Measurements from ENCODE around the gene SP110. TPM values are rescaled to one million over a fixed set of nuclear protein-coding genes. Genes with fewer than 3 reads are reported as not detected.

Gene SP110
- total RNA-seq, 2 donors from 2014 or later, result 0.49 to 1.2 TPM

DNA sequence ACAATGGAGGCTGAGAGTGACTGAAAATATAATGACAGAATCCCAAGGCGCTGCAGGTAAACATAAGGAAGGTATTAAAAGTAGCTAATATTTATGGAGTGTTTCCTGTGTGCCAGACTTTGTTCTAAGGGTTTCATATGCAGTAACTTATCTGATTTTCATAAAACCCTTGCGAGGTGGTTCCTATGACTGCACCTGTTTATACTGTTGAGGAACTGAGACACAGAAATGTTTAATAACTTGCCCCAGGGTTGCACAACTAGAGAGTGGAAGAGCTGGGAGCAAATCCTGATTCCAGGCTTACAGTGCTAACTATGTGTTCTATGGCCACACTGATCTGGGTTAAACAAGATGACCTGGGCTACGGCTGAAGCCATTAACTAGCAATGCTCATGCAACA, 2.4 kb downstream of the SP110 start:
- peaks cover 8% of the 10 kb centered on the region for H3K4me1 Mint-ChIP-seq
- WGBS, 2 experiments (ENCODE audit: insufficient coverage in 1 of 2, insufficient read length in 1 of 2), result 91 to 97% methylated on average over 2 to 3 of the region's 3 CpGs
- Histone ChIP-seq H3K27ac (ENCODE audit: low read depth, low read length) (no peak overlapping the region), H3K36me3 (ENCODE audit: control insufficient read depth, insufficient read depth, low read length) (no peaks in the 10 kb centered on the region), H3K27me3 (ENCODE audit: control insufficient read depth, insufficient read depth, low read length, poor library complexity, severe bottlenecking) (no peaks in the 10 kb centered on the region), H3K9me3 (ENCODE audit: control insufficient read depth, low read length) (no peaks in the 10 kb centered on the region), H3K4me1 (ENCODE audit: control insufficient read depth, insufficient read depth, low read length) (no peaks in the 10 kb centered on the region), H3K4me3 (ENCODE audit: low read length) (no peak overlapping the region), H3K9ac (ENCODE audit: extremely low read depth, low read length, poor library complexity, severe bottlenecking) (no peak overlapping the region)
- no peak for DNase-seq
- TF ChIP-seq, protein P1, sequence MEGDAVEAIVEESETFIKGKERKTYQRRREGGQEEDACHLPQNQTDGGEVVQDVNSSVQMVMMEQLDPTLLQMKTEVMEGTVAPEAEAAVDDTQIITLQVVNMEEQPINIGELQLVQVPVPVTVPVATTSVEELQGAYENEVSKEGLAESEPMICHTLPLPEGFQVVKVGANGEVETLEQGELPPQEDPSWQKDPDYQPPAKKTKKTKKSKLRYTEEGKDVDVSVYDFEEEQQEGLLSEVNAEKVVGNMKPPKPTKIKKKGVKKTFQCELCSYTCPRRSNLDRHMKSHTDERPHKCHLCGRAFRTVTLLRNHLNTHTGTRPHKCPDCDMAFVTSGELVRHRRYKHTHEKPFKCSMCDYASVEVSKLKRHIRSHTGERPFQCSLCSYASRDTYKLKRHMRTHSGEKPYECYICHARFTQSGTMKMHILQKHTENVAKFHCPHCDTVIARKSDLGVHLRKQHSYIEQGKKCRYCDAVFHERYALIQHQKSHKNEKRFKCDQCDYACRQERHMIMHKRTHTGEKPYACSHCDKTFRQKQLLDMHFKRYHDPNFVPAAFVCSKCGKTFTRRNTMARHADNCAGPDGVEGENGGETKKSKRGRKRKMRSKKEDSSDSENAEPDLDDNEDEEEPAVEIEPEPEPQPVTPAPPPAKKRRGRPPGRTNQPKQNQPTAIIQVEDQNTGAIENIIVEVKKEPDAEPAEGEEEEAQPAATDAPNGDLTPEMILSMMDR (conservative IDR thresholded peaks at IDR 0.05), result no peak
- no peaks in the 10 kb centered on the region for H3K36me3 Mint-ChIP-seq (ENCODE audit: low read depth)
- no peak overlapping the region for H3K27ac Mint-ChIP-seq
- no peaks in the 10 kb centered on the region for H3K27me3 Mint-ChIP-seq (ENCODE audit: insufficient read depth)
- no peak overlapping the region for H3K4me3 Mint-ChIP-seq
- no peaks in the 10 kb centered on the region for H3K9me3 Mint-ChIP-seq

DNA sequence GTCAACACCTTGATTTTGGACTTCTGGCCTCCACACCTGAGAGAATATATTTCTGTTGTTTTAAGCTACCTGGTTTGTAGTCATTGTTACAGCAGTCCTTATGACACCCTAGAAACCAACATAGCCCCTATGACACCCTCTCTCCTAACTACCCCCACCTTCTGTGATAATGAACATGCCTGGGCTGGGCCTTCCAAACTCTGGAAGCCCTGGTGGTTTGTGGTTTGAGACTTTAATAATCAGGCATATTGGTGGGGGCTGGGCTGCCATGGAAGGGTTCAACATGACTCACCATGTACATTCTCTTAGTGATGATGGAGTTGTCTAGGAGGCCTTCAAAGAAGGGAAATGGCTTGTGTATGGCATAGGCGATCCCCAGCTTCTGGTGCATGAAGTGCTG, 3.3 kb downstream of the SP110 start:
- Mint-ChIP-seq H3K4me1 (peaks cover 8% of the 10 kb centered on the region), H3K4me3 (no peak overlapping the region), H3K27ac (no peak overlapping the region), H3K27me3 (ENCODE audit: insufficient read depth) (no peaks in the 10 kb centered on the region), H3K36me3 (ENCODE audit: low read depth) (no peaks in the 10 kb centered on the region), H3K9me3 (no peaks in the 10 kb centered on the region)
- Histone ChIP-seq H3K9ac (ENCODE audit: extremely low read depth, low read length, poor library complexity, severe bottlenecking) (no peak overlapping the region), H3K4me3 (ENCODE audit: low read length) (no peak overlapping the region), H3K36me3 (ENCODE audit: control insufficient read depth, insufficient read depth, low read length) (no peaks in the 10 kb centered on the region), H3K9me3 (ENCODE audit: control insufficient read depth, low read length) (no peaks in the 10 kb centered on the region), H3K27ac (ENCODE audit: low read depth, low read length) (no peak overlapping the region), H3K27me3 (ENCODE audit: control insufficient read depth, insufficient read depth, low read length, poor library complexity, severe bottlenecking) (no peaks in the 10 kb centered on the region), H3K4me1 (ENCODE audit: control insufficient read depth, insufficient read depth, low read length) (no peaks in the 10 kb centered on the region)
- no peak for DNase-seq
- WGBS, 2 experiments (ENCODE audit: insufficient coverage in 1 of 2, insufficient read length in 1 of 2), result 91 to 100% methylated on average over 1 of the region's 1 CpG
- TF ChIP-seq, protein P1 (conservative IDR thresholded peaks at IDR 0.05), result no peak

DNA sequence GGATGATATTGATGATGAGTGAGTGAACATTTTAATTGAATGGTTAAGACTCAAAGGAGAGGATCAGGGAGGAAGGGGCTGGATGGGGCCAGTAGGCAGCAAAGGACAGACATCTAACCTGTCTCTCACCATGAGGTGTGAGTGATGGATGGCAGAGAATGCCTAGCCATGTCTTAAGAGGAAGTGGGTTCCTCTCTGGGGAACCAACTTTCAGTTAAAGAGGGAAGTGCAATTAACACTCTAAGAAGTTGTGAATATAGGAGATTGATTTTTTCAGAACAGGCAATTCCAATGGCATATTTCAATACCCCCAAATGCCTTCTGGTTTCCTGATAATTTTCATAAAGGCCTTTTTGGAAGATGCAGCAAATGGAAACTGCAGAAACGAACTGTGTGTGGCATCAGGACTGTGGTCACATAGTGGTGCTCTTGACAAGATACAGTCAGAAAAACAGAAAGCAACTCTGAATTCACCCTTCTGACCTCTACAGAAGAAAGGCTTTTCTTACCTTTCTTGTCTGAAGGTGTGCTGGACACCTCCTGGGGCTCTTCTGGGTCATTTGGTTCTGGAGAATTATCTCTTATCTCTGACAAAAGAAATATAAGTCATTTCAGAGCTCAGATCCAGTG, 10.2 kb downstream of the SP110 start:
- no peaks in the 10 kb centered on the region for H3K36me3 ChIP-seq (ENCODE audit: control insufficient read depth, insufficient read depth, low read length)
- 87 to 100% methylated on average over 1 of the region's 1 CpG for WGBS, 2 experiments (ENCODE audit: insufficient coverage in 1 of 2, insufficient read length in 1 of 2)
- no peaks in the 10 kb centered on the region for H3K36me3 Mint-ChIP-seq (ENCODE audit: low read depth)

More for the DNA sequence above, 10.2 kb downstream of the SP110 start:
- no peaks in the 10 kb centered on the region for H3K27me3 Mint-ChIP-seq (ENCODE audit: insufficient read depth)
- no peaks in the 10 kb centered on the region for H3K9me3 Mint-ChIP-seq
- TF ChIP-seq, protein P1 (conservative IDR thresholded peaks at IDR 0.05), result no peak
- Histone ChIP-seq H3K27me3 (ENCODE audit: control insufficient read depth, insufficient read depth, low read length, poor library complexity, severe bottlenecking) (no peaks in the 10 kb centered on the region), H3K4me1 (ENCODE audit: control insufficient read depth, insufficient read depth, low read length) (no peaks in the 10 kb centered on the region), H3K9me3 (ENCODE audit: control insufficient read depth, low read length) (no peaks in the 10 kb centered on the region), H3K4me3 (ENCODE audit: low read length) (no peak overlapping the region), H3K27ac (ENCODE audit: low read depth, low read length) (no peak overlapping the region), H3K9ac (ENCODE audit: extremely low read depth, low read length, poor library complexity, severe bottlenecking) (no peak overlapping the region)
- H3K4me1 Mint-ChIP-seq, result peaks cover 4% of the 10 kb centered on the region
- H3K27ac Mint-ChIP-seq, result no peak overlapping the region
- H3K4me3 Mint-ChIP-seq, result no peak overlapping the region
- DNase-seq, result no peak
